Astrocyte (in vitro differentiated cells and primary cell): Measurements from ENCODE around the gene MANSC4.

Experiments
- CTCF ChIP-seq: IDR thresholded peaks from 2 replicates; pipeline ENCODE4 v1.5.1; 2011; ENCODE audit warnings: low read depth, mild to moderate bottlenecking, inconsistent platforms, low read length, moderate library complexity; ENCODE audit not compliant: insufficient read depth
- EZH2 ChIP-seq: IDR thresholded peaks from 2 replicates; pipeline ENCODE4 v1.6.1; 2012; ENCODE audit warnings: mild to moderate bottlenecking, low read length, inconsistent platforms; ENCODE audit not compliant: insufficient read depth

DNA sequence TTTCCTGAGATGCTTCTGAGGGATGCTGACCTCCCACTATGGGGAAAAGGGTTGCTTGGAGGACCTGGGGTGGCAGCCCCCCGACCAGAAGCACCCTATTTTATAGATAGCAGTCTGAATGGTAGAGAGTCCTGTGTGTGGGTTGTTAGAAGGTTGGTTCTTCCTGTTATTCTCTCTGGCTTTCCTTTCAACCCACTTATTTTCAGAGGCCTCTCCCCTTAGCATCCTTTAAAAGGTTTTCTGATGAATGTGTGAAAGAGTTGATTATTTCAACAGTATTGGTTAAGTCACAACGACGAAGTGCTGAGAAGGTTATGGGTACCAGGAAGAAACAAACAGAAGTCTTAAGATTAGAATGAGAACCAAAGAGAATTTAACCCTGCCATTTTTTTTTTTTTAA, 20.8 kb upstream of the MANSC4 start:
- TF ChIP-seq CTCF: no peak
- no peak for TF ChIP-seq EZH2
